SK-N-SH treated with all-trans-retinoic acid at 6 μM for 48 hours (cell line): Measurements from ENCODE around the gene MSLN.

Source experiments
- ARNTL ChIP-seq: fragments of 450-650 bp; formaldehyde crosslinking; IDR thresholded peaks from 2 replicates; pipeline ENCODE4 v1.5.0; 2020; ENCODE audit warnings: low read depth, mild to moderate bottlenecking, moderate library complexity, borderline replicate concordance
- CREB5 ChIP-seq: fragments of 250-450 bp; sonication (Bioruptor Pico); IDR thresholded peaks from 2 replicates; pipeline ENCODE4 v1.5.1; 2020; ENCODE audit warnings: low read depth, mild to moderate bottlenecking, moderate library complexity
- GLIS3 ChIP-seq: fragments of 250-450 bp; sonication (Bioruptor Pico); IDR thresholded peaks from 2 replicates; pipeline ENCODE4 v1.5.0; 2020; ENCODE audit warnings: mild to moderate bottlenecking, moderate library complexity
- OSR1 ChIP-seq: fragments of 250-450 bp; sonication (Bioruptor Pico); IDR thresholded peaks from 2 replicates; pipeline ENCODE4 v1.8.0; 2022; ENCODE audit warnings: moderate library complexity, mild to moderate bottlenecking, inconsistent platforms
- PATZ1 ChIP-seq: fragments of 250-450 bp; sonication (Bioruptor Pico); IDR thresholded peaks from 2 replicates; pipeline ENCODE4 v1.8.0; 2020; ENCODE audit warnings: mild to moderate bottlenecking, moderate library complexity, borderline replicate concordance
- POU6F1 ChIP-seq: fragments of 250-450 bp; sonication (Bioruptor Pico); IDR thresholded peaks from 2 replicates; pipeline ENCODE4 v1.8.0; 2021; ENCODE audit warnings: low read depth, mild to moderate bottlenecking, moderate library complexity, borderline replicate concordance
- PPARA ChIP-seq: fragments of 250-450 bp; sonication (Bioruptor Pico); IDR thresholded peaks from 2 replicates; pipeline ENCODE4 v1.5.0; 2020; ENCODE audit warnings: mild to moderate bottlenecking, borderline replicate concordance
- RARB ChIP-seq: fragments of 250-450 bp; sonication (Bioruptor Pico); IDR thresholded peaks from 2 replicates; pipeline ENCODE4 v1.8.0; 2021; ENCODE audit warnings: mild to moderate bottlenecking, moderate library complexity
- TSHZ2 ChIP-seq: fragments of 250-450 bp; sonication (Bioruptor Pico); IDR thresholded peaks from 2 replicates; pipeline ENCODE4 v1.5.0; 2020; ENCODE audit warnings: mild to moderate bottlenecking, moderate library complexity
- ZC3H10 ChIP-seq: fragments of 250-450 bp; sonication (Bioruptor Pico); IDR thresholded peaks from 2 replicates; pipeline ENCODE4 v1.5.1; 2021; ENCODE audit warnings: mild to moderate bottlenecking, moderate library complexity

- TF ChIP-seq POU6F1 (CRISPR knock-in tag) = no peak
- TF ChIP-seq GLIS3 (CRISPR knock-in tag) = no peak
- no peak for TF ChIP-seq PATZ1
- no peak for TF ChIP-seq RARB (CRISPR knock-in tag)
- no peak for TF ChIP-seq PPARA
- TF ChIP-seq CREB5 = no peak
- TF ChIP-seq ZC3H10 (CRISPR knock-in tag) = no peak
- TF ChIP-seq TSHZ2 = no peak
- TF ChIP-seq OSR1 (CRISPR knock-in tag) = no peak
- TF ChIP-seq ARNTL (CRISPR knock-in tag) = no peak
Measured at GRCh38 chr16:762595-763268, 2.2 kb downstream of the MSLN start.
